HG03103 (cell line): ENCODE data around the gene CELF1.
"Not testable (repeated sequence)": the region's sequence is repeated elsewhere in the genome, so short reads cannot be mapped to it uniquely, and the experiment has no call there.

Experiments
- ATAC-seq: cut with Tn5 transposase; IDR thresholded peaks from one replicate; pipeline ENCODE4 v1.9.1; 2021; ENCODE audit warnings: low read depth; ENCODE audit not compliant: unreplicated experiment

CELF1 gene

GRCh38 chr11:47454258-47454671 lies 98.7 kb downstream of the CELF1 start:
- ATAC-seq = not testable (repeated sequence)

GRCh38 chr11:47453365-47453764 lies 99.6 kb downstream of the CELF1 start:
- ATAC-seq = no peak

- ATAC-seq = no peak
Measured at GRCh38 chr11:47451990-47452389, 100.9 kb downstream of the CELF1 start.

DNA sequence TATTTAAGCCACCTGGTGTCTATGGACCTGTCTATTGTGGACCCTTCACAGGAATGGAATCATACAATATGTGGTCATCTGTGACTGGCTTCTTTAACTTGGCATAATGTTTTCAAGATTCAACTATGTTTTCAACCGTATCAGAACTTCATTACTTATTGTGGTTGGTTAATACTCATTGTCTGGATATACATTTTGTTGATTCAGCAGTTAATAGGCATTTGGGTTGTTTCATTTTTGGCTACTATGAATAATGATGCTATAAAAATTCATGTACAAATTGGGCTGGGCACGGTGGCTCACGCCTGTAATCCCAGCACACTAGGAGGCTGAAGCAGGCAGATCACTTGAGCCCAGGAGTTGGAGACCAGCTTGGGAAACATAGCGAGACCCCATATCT lies 101.5 kb downstream of the CELF1 start:
- no peak for ATAC-seq

GRCh38 chr11:47449541-47449940 lies 103.4 kb downstream of the CELF1 start:
- ATAC-seq = no peak

DNA sequence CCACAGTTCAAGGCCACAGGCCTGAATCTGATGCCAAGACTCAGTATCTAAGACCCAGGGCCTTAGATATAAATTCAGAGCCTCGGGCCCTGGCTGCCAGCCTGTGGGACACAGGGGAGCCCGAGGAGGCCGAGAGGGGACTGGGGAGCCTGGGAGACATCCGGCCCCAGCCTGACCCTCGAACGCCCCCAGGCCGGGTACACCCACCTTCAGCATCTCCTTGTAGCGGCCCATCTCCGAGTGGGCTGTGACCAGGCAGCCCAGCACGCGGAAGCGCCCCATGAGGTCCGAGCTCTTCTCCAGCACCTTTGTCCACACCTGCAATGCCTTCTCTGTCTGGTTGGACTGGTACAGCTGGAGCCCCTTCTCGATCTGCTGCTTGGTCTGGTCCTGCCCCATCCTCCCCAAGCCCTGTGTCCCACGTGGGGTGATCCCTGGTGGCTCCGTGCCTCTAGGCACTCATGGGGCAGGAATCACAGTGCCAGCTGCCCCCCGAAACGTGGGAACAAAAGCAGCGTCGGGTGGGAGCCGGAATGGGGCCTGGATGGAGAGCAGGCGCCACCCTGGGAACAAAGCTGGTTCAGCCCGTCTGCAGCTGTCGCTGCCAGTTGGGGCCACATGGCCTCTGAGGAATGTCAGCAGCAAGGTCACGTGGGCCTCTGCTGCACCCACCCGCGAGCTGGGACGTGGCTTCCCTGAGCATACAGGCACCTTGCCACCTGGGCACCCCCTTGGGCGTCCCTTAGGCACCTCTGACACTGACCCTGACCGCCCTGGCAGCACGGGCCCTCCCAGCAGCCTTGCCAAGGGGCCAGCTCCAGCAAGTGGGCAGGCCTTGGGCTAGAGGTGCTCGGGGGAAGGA lies 104.1 kb downstream of the CELF1 start, which contains the start of gene RAPSN:
Gene RAPSN (minus strand): TSS at position 571 of the 862 bp plus-strand sequence. CDS start 172 bp downstream, at position 399.
- no peak for ATAC-seq

DNA sequence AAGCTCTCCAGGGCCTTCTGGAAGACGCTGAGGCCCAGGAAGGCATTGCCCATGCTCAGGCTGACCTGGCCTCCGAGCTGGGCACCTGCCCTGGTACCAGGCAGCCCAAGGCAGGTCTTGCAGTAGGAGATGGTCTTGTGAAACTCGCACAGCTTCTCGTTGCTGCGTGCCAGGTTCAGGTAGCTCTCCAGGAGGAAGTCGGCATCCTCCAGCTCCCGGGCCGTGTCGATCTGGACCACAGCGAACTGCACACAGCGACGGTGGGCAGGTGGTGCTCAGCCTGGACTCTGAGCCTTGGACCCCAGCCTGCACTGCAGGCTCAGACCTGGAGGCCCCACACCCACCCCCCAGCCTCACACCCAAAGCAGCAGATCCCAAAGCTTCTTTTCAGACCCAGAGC lies 105.0 kb downstream of the CELF1 start:
- ATAC-seq = no peak

GRCh38 chr11:47446833-47447232 lies 106.1 kb downstream of the CELF1 start:
- no peak for ATAC-seq

DNA sequence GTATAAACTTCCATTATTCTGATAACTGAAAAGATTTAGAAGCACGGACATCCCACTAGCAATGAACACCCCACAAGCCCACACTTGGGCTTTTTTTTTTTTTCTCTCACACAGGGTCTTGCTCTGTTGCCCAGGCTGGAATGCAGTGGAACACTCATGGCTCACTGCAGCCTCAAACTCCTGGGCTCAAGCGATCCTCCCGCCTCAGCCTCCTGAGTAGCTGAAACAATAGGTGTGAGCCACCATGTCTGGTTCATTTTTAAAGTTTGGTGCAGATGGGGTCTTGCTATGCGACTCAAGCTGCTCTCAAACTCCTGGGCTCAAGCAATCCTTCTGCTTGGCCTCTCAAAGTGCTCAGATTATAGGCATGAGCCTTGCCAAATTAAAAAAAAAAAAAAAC lies 107.1 kb downstream of the CELF1 start:
- no peak for ATAC-seq

DNA sequence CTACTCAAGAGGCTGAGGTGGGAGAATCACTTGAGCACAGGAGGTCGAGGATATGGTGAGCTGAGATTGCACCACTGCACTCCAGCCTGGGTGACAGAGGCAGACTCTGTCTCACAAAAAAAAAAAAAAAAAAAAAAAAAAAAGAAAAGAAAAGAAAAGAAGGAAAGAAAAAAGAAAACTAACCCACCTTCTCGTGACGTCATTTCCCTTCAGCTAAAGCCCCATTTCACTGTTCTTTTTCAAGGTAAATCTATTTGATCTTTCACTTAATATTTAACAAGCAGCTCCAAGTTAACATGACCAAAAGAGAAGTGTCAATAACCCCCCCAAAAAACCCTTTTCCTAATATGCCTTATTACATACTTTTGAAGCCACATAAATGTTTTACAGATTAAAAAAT lies 109.1 kb downstream of the CELF1 start:
- no peak for ATAC-seq

DNA sequence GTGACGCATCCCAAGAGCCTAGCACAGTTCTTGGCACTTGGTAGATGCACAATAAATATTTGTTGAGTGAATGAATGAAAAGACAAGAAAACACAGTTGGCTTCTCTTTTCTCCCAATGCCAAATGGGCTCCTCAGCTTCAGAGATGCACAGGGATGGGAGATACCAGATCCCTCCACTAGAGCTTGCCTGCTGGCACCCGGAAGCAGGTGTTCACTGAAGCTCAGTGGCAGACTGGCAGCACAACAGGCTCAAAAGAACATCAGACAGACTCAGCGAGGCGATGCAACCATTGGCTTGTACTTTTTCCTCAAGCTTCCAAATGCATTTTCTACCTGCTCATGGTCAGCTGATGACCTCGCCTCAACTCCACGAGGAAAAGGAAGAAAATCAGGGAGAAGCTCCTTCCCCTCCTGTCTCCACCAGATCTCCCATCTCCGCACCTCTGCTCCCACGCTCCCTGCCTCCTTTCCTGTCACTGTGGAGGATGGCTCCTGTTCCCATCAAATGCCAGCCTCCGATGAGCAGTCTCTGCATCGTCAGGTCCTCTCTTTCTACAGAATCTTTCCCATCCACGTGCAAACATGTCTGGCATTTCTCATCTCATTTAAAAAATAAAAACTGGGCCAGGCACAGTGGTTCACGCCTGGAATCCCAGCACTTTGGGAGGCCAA lies 109.8 kb downstream of the CELF1 start:
- no peak for ATAC-seq

GRCh38 chr11:47442514-47442913 lies 110.4 kb downstream of the CELF1 start:
- ATAC-seq = no peak

DNA sequence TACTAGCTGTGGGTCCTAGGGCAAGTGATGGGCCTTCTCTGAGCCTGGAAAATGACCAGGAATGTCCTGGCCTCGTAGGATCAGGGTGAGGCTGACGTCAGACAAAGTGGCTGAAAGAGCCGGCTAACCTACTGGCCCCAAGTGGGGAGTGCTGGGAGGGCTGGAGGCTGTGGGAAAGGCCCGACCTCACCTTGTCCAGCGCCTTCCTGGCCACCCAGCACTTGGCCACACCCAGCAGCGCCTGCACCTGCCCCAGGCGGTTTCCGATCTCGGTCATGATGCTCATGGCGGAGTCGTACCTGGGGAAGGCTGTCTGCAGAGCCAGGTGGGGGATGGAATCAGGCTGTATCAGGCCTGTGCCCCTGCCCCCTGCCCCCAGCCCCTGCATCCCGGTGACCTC lies 111.5 kb downstream of the CELF1 start:
- no peak for ATAC-seq

DNA sequence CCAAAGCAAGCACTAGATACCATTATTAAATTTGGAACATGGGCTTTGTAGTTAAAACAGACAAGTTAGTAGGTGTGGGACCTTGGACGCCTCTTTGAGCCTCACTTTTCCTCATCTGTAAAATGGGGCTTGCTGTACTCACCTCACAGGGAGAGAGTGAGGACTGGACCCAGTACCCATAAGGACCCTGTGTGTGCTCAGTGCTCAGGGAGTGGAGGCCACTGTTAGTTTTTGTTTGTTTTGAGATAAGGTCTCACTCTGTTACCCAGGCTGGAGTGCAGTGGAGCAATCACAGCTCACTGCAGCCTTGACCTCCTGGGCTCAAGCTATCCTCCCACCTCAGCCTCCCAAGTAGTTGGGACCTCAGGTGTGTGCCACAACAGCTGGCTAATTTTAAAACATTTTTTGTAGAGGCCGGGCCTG lies 112.9 kb downstream of the CELF1 start:
- ATAC-seq = no peak

- no peak for ATAC-seq
Measured at GRCh38 chr11:47438721-47439120, 114.2 kb downstream of the CELF1 start.

DNA sequence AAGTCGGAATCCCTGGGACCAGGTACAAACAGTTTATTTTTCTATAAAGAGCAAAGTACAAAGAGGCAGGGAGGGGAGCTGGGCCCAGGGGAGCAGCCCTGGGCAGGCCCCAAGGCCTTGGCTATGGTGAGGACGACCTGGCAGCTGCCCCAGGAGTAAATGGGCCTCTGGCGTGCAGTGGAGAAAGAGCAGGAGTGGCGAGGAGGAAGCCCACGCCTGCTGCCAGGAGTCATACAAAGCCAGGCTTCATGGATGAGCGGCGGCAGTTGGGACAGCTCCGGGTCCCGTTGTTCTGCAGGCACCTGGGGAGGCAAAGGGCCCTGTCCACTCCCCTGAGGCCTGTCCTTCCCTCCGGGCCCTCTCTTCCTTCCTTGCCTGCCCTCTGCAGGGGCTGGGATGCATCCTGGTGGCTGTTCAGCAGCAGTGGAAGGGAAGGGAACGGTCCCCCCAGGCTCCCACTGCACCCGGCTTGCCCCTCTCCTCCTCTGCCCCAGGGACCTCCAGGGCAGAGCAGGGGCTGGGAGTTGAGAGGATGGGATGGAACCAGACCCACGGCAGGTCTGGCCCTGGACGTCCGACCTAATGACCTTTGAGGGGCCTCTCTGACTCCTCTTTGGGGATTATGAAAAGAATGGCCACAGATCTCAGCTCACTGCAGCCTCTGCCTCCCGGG lies 115.0 kb downstream of the CELF1 start:
- ATAC-seq = no peak

- ATAC-seq = no peak
Measured at GRCh38 chr11:47437218-47437745, 115.7 kb downstream of the CELF1 start.

- ATAC-seq = no peak
Measured at GRCh38 chr11:47436726-47437125, 116.2 kb downstream of the CELF1 start.

- no peak for ATAC-seq
Measured at GRCh38 chr11:47435687-47436086, 117.2 kb downstream of the CELF1 start.

- no peak for ATAC-seq
Measured at GRCh38 chr11:47434011-47434786, 118.7 kb downstream of the CELF1 start.
